Ascending aorta (tissue), 2 donors: ENCODE results near the gene TTC7B. TPM values are rescaled to one million over a fixed set of nuclear protein-coding genes. Genes with fewer than 3 reads are reported as not detected.

ENCODE experiments used
- DNase-seq, 2 donors: peaks; one replicate each; pipeline ENCODE4 v3.0.0-alpha.2; 2019; ENCODE audit warnings: low spot score in 2 of 2
- H3K27ac ChIP-seq, 2 donors: fragments of 200-600 bp; sonication (generic); one replicate each; pipeline ENCODE4 v1.5.1; 2016 to 2017; ENCODE audit warnings: mild to moderate bottlenecking in 1 of 2
- H3K27me3 ChIP-seq: fragments of 200-600 bp; sonication (generic); one replicate; pipeline ENCODE4 v1.5.1; 2017
- H3K36me3 ChIP-seq, 2 donors: fragments of 200-600 bp; sonication (generic); one replicate each; pipeline ENCODE4 v1.5.1; 2016
- H3K4me1 ChIP-seq, 2 donors: fragments of 200-600 bp; sonication (generic); one replicate each; pipeline ENCODE4 v1.5.1; 2016 to 2017; ENCODE audit warnings: mild to moderate bottlenecking in 1 of 2
- H3K4me3 ChIP-seq, 2 donors: fragments of 200-600 bp; sonication (generic); one replicate each; pipeline ENCODE4 v1.5.1; 2016 to 2017; ENCODE audit warnings: mild to moderate bottlenecking in 1 of 2
- H3K9me3 ChIP-seq, 2 donors: fragments of 200-600 bp; sonication (generic); one replicate each; pipeline ENCODE4 v1.5.1; 2016
- intact Hi-C: fragments of 100-400 bp; cut with DNase I; formaldehyde crosslinking; loops from one replicate; pipeline ENCODE4 v1.15.1; 2023
- total RNA-seq: library from RNA; depleted of rRNA; stranded (reverse); fragments of >200 nt; gene quantifications from one replicate; pipeline ENCODE4 v1.1.0, GENCODE V29; 2016
- TF ChIP-seq, protein P1 (sequence below), 3 experiments: fragments of 200-600 bp in 2 of 3; fragments of 450-650 bp in 1 of 3; sonication (generic) in 2 of 3; IDR thresholded peaks; one replicate each; pipeline ENCODE4 v1.5.1; 2016 to 2019; ENCODE audit warnings: antibody characterized with exemption in 3 of 3, mild to moderate bottlenecking in 1 of 3, moderate library complexity in 1 of 3

Gene TTC7B
- total RNA-seq, 1 donor from 2014 or later = 18.5 TPM

DNA sequence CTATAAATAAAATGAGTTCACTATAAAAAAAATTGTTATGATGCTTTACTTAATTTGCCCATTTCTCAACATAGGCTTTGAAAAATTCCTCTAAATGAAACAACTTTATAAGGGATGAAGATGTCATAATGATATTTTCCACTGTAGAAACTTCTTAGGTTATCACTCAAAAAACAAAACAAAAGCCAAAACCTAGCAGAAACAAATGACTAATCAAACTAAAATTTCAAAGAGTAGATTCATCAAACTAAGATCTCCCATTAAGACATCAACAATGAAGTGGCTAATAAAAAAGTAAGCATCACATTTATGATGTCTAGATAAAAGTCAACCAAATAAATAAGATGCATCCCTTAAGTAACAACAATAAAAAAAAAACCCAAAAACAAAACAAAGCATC, 36.9 kb upstream of the TTC7B start:
- no peaks in the 10 kb centered on the region for H3K4me1 ChIP-seq
- no peak overlapping the region for H3K4me3 ChIP-seq
- intact Hi-C loops = no loop called here
- no peaks in the 10 kb centered on the region for H3K27me3 ChIP-seq
- no peak overlapping the region for H3K27ac ChIP-seq
- no peaks in the 10 kb centered on the region for H3K36me3 ChIP-seq
- H3K9me3 ChIP-seq = no peaks in the 10 kb centered on the region
- TF ChIP-seq, protein P1, sequence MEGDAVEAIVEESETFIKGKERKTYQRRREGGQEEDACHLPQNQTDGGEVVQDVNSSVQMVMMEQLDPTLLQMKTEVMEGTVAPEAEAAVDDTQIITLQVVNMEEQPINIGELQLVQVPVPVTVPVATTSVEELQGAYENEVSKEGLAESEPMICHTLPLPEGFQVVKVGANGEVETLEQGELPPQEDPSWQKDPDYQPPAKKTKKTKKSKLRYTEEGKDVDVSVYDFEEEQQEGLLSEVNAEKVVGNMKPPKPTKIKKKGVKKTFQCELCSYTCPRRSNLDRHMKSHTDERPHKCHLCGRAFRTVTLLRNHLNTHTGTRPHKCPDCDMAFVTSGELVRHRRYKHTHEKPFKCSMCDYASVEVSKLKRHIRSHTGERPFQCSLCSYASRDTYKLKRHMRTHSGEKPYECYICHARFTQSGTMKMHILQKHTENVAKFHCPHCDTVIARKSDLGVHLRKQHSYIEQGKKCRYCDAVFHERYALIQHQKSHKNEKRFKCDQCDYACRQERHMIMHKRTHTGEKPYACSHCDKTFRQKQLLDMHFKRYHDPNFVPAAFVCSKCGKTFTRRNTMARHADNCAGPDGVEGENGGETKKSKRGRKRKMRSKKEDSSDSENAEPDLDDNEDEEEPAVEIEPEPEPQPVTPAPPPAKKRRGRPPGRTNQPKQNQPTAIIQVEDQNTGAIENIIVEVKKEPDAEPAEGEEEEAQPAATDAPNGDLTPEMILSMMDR (IDR thresholded peaks at IDR 0.05) = no peak
- DNase-seq = no peak

- Histone ChIP-seq H3K9me3 (no peaks in the 10 kb centered on the region), H3K27me3 (no peaks in the 10 kb centered on the region), H3K4me3 (no peak overlapping the region), H3K4me1 (no peaks in the 10 kb centered on the region), H3K27ac (no peak overlapping the region), H3K36me3 (no peaks in the 10 kb centered on the region)
- TF ChIP-seq, protein P1 (IDR thresholded peaks at IDR 0.05) = no peak
- no peak for DNase-seq
- intact Hi-C loops = no loop called here
Observed at GRCh38 chr14:90851327-90852036, 35.3 kb upstream of the TTC7B start.

GRCh38 chr14:90850487-90850886, 34.3 kb upstream of the TTC7B start:
- Histone ChIP-seq H3K4me1 (no peaks in the 10 kb centered on the region), H3K27ac (no peak overlapping the region)
- DNase-seq = no peak

GRCh38 chr14:90849787-90850444, 33.7 kb upstream of the TTC7B start:
- Histone ChIP-seq H3K27me3 (no peaks in the 10 kb centered on the region), H3K9me3 (no peaks in the 10 kb centered on the region), H3K27ac (no peak overlapping the region), H3K4me3 (no peak overlapping the region), H3K36me3 (no peaks in the 10 kb centered on the region), H3K4me1 (no peaks in the 10 kb centered on the region)
- TF ChIP-seq, protein P1 (IDR thresholded peaks at IDR 0.05) = no peak
- intact Hi-C loops = no loop called here
- DNase-seq = no peak

More at GRCh38 chr14:90850487-90850886, 34.3 kb upstream of the TTC7B start:
- TF ChIP-seq, protein P1 (IDR thresholded peaks at IDR 0.05) = no peak
- H3K9me3 ChIP-seq = no peaks in the 10 kb centered on the region
- intact Hi-C loops = no loop called here
- H3K27me3 ChIP-seq = no peaks in the 10 kb centered on the region
- no peaks in the 10 kb centered on the region for H3K36me3 ChIP-seq
- H3K4me3 ChIP-seq = no peak overlapping the region

DNA sequence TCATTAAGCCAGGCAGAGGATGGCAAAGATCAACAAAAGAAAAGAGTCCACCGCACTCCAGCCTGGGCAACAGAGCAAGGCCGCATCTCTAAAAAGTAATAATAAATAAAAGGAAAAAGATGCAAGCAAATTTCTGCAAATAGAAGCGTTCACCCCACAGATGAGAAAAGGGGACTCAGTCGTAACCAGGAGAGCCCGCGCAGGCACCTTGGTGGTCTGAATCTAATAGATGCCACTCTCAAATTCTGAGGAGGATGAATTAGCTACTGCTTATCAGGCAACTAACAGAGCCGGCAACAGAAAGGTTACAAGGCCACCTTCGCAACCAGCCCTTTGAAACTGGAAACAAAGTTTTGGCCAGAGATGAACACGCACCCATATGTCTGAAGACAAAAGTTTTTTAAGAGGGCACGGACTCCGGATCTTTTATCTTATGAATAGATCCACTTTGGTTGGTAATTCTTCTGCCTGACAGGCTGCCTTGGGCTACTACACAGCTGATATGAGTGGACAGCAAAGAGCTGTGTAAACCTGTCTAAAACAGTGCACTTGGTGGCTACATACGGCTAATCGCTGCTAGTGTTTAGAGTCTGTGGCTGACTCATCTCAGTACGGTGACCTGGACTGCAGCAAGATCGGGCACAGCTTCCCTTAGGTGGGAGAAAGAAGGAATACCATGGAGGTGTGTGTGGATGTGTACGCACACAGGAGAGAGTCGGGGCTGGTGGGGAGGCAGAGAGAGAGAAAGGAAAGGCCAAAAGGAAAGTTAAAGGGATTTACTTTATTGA, 32.9 kb upstream of the TTC7B start:
- Histone ChIP-seq H3K27me3 (no peaks in the 10 kb centered on the region), H3K36me3 (no peaks in the 10 kb centered on the region), H3K4me3 (no peak overlapping the region), H3K9me3 (no peaks in the 10 kb centered on the region), H3K4me1 (no peaks in the 10 kb centered on the region), H3K27ac (no peak overlapping the region)
- intact Hi-C loops = no loop called here
- TF ChIP-seq, protein P1 (IDR thresholded peaks at IDR 0.05) = no peak
- DNase-seq = no peak
